Spleen (tissue), 11 donors: Measurements from ENCODE around the gene PRR35. TPM values are rescaled to one million over a fixed set of nuclear protein-coding genes. Genes with fewer than 3 reads are reported as not detected.
"Not testable (repeated sequence)": the region's sequence is repeated elsewhere in the genome, so short reads cannot be mapped to it uniquely, and the experiment has no call there.

Source experiments
- DNase-seq: peaks from one replicate; pipeline ENCODE4 v3.0.0-alpha.2; 2020
- H3K27ac ChIP-seq, 8 donors: fragments of 200-600 bp; sonication (generic) in 7 of 8; 1 replicate in 4 of 8; 2 replicates in 4 of 8; pipeline versions ENCODE4 v1.5.0 to v1.8.0; 2016 to 2021; ENCODE audit warnings: inconsistent platforms in 4 of 8, mild to moderate bottlenecking in 4 of 8, moderate library complexity in 1 of 8
- H3K27me3 ChIP-seq, 7 donors: fragments of 200-600 bp; sonication (generic) in 6 of 7; replicated peaks in 1 of 7; 1 replicate in 4 of 7; 2 replicates in 3 of 7; pipeline versions ENCODE4 v1.5.0 to v1.8.0; 2016 to 2021; ENCODE audit warnings: inconsistent platforms in 3 of 7, mild to moderate bottlenecking in 1 of 7
- H3K36me3 ChIP-seq, 6 donors: fragments of 200-600 bp; sonication (generic) in 5 of 6; 1 replicate in 4 of 6; 2 replicates in 2 of 6; pipeline versions ENCODE4 v1.5.0 to v1.8.0; 2016 to 2021; ENCODE audit warnings: inconsistent platforms in 2 of 6
- H3K4me1 ChIP-seq, 6 donors: fragments of 200-600 bp; sonication (generic) in 5 of 6; 1 replicate in 3 of 6; 2 replicates in 3 of 6; pipeline versions ENCODE4 v1.5.0 to v1.8.0; 2016 to 2021; ENCODE audit warnings: inconsistent platforms in 3 of 6
- H3K4me3 ChIP-seq, 8 donors: fragments of 200-600 bp; sonication (generic) in 7 of 8; 1 replicate in 4 of 8; 2 replicates in 4 of 8; pipeline versions ENCODE4 v1.5.0 to v1.8.0; 2016 to 2021; ENCODE audit warnings: inconsistent platforms in 4 of 8, mild to moderate bottlenecking in 4 of 8, moderate library complexity in 2 of 8
- H3K9me3 ChIP-seq, 8 donors: fragments of 200-600 bp; sonication (generic) in 7 of 8; 1 replicate in 4 of 8; 2 replicates in 4 of 8; pipeline versions ENCODE4 v1.5.0 to v1.8.0; 2016 to 2021; ENCODE audit warnings: inconsistent platforms in 4 of 8
- CTCF ChIP-seq, 11 experiments: fragments of 200-600 bp in 7 of 11; fragments of 450-650 bp in 4 of 11; sonication (generic) in 4 of 11; IDR thresholded peaks in 8 of 11; conservative IDR thresholded peaks in 3 of 11; 1 replicate in 7 of 11; 2 replicates in 4 of 11; pipeline versions ENCODE4 v1.4.0 to v1.8.0; 2016 to 2021; ENCODE audit warnings: antibody characterized with exemption in 11 of 11, inconsistent platforms in 4 of 11, mild to moderate bottlenecking in 1 of 11
- POLR2A ChIP-seq, 3 donors: fragments of 450-650 bp; IDR thresholded peaks; one replicate each; pipeline ENCODE4 v1.5.1; 2017; ENCODE audit warnings: antibody characterized with exemption in 3 of 3, mild to moderate bottlenecking in 1 of 3
- POLR2AphosphoS5 ChIP-seq, 3 donors: sonication (generic); formaldehyde crosslinking; IDR thresholded peaks; one replicate each; pipeline ENCODE4 v1.5.1; 2017; ENCODE audit warnings: antibody characterized with exemption in 3 of 3
- WGBS, 5 donors: extraction: QIAGEN DNeasy Blood & Tissue Kit in 3 of 5; methylation state at CpG; one replicate each; pipeline versions ENCODE4 v1.1.5 to v1.1.7; 2013 to 2018; 5-methylcytosine and 5-hydroxymethylcytosine counted together
- intact Hi-C: fragments of 100-400 bp; cut with DNase I; formaldehyde crosslinking; loops from one replicate; pipeline ENCODE4 v1.15.0; 2023; ENCODE audit warnings: low total_unique reads
- polyA plus RNA-seq, 3 donors: library from polyadenylated mRNA; stranded (reverse); fragments of 200-250 nt; gene quantifications; one replicate each; pipeline ENCODE4 v1.2.1, GENCODE V29; 2013
- total RNA-seq, 7 donors: library from RNA; depleted of rRNA in 3 of 7; stranded (reverse); fragments of >200 nt in 3 of 7; fragmentation: NEBNext Ultra II Directional in 4 of 7; extraction: Animal tissue kit (Norgen Biotek cat#: 25700) in 4 of 7; gene quantifications; one replicate each; pipeline versions ENCODE4 v1.1.0 to v1.2.1, GENCODE V29; 2016 to 2021
- donor health status: healthy with polysubstance abuse.
- donor health status: DM: no; HTN: no; CAD: no; lungs with moderate emphysema.
- donor health status: DM: no; HTN: no; CAD: no.
- donor health status: Bipolar disorder and iron deficiency.
- donor health status: healthy.
- donor health status: DM: no; HTN: no; CAD: no.
- donor health status: DM: yes; HTN: yes; CAD: no.

The PRR35 gene
- total and polyA plus RNA-seq, 10 donors: not detected

DNA sequence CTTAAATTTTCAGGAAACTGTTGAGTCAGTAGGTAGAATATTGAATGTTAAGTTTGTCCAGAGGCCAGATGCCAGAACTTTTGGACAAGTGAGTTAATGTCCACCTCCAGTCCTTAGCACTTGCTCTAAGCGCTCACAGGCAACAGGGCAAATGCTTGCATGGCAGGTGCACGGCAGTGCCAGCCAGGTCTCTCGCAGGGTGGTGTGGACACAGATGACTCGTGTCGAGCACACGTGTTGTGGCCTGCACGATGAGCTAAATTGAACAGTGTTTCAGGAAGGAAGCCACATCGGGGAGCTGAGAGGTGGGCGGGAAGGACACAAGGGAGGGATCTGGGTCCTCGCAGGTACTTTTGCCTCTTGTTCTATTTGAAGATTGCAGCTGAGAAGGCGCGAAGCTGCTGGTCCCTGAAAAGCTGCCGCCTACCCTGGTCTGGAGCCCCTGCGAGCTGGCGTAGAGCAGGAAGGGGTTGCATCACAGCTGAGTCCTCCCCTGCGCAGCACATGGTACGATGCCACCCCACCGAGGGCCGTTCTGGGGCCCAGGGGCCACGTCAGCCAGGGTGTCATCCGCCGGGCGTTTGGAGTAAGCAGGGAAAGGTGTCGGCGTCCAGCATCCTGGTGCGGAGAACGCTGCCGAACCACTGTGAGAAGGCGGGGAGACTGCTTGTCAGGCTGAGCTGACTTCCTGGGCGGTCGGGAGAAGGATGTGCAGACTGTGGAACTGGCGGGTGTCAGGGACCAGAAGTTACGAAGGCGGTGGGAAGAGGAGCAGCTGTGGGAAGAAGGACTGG, 35.9 kb downstream of the PRR35 start:
- TF ChIP-seq POLR2AphosphoS5 (IDR thresholded peaks at IDR 0.05) (no peak), POLR2A (IDR thresholded peaks at IDR 0.05) (no peak), CTCF (IDR thresholded peaks at IDR 0.05 in 8 of 11, conservative IDR thresholded peaks at IDR 0.05 in 3 of 11) (no peak)
- Histone ChIP-seq H3K4me1 (peaks cover 9 to 60% (median 38%) of the 10 kb centered on the region in 6 donors), H3K27ac (no peak overlapping the region), H3K9me3 (no peaks in the 10 kb centered on the region), H3K4me3 (no peak overlapping the region), H3K36me3 (peaks cover 0 to 55% (median 2%) of the 10 kb centered on the region in 6 donors), H3K27me3 (no peaks in the 10 kb centered on the region)
- DNase-seq: no peak
- WGBS, 5 donors: 55 to 79% (median 68%) methylated on average over 27 to 34 of the region's 34 CpGs
- intact Hi-C loops: no loop called here

- no peaks in the 10 kb centered on the region for H3K27me3 ChIP-seq
- no peaks in the 10 kb centered on the region for H3K9me3 ChIP-seq
- intact Hi-C loops: no loop called here
- H3K36me3 ChIP-seq: peaks cover 0 to 58% (median 2%) of the 10 kb centered on the region in 6 donors
- DNase-seq: no peak
- H3K27ac ChIP-seq: no peak overlapping the region
- peaks cover 9 to 54% (median 33%) of the 10 kb centered on the region in 6 donors for H3K4me1 ChIP-seq
- H3K4me3 ChIP-seq: no peak overlapping the region
- no peak for TF ChIP-seq POLR2A (IDR thresholded peaks at IDR 0.05)
- no peak for TF ChIP-seq POLR2AphosphoS5 (IDR thresholded peaks at IDR 0.05)
- no peak for TF ChIP-seq CTCF (IDR thresholded peaks at IDR 0.05 in 8 of 11, conservative IDR thresholded peaks at IDR 0.05 in 3 of 11)
- 90 to 96% (median 93%) methylated on average over 12 of the region's 12 CpGs for WGBS, 5 donors
Observed at GRCh38 chr16:596736-597060, 36.5 kb downstream of the PRR35 start.

DNA sequence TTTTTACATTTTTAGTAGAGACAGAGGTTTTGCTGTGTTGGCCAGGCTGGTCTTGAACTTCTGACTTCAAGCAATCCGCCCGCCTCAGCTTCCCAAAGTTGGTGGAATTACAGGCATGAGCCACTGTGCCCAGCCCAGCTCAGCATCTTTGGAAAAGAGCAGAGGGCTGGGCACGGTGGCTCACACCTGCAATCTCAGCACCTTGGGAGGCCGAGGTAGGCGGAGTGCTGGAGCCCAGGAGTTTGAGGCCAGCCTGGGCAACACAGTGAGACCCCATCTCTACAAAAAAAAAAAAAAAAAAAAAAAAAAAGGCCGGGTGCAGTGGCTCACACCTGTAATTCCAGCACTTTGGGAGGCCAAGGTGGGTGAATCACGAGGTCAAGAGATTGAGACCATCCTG, 37.5 kb downstream of the PRR35 start:
- DNase-seq, H3K27me3 ChIP-seq, H3K9me3 ChIP-seq, H3K4me3 ChIP-seq, intact Hi-C loops, H3K27ac ChIP-seq: not testable (repeated sequence)
- WGBS, 5 donors: 94 to 98% (median 96%) methylated on average over 6 to 7 of the region's 7 CpGs
- Histone ChIP-seq H3K36me3 (peaks cover 0 to 58% (median 2%) of the 10 kb centered on the region in 6 donors), H3K4me1 (peaks cover 8 to 45% (median 23%) of the 10 kb centered on the region in 6 donors)

GRCh38 chr16:598823-599739, 38.9 kb downstream of the PRR35 start:
- intact Hi-C loops: no loop called here
- WGBS, 5 donors: 96 to 98% (median 98%) methylated on average over 27 to 43 of the region's 43 CpGs
- H3K36me3 ChIP-seq: peaks cover 0 to 45% (median 2%) of the 10 kb centered on the region in 6 donors
- no peak for DNase-seq
- TF ChIP-seq POLR2AphosphoS5 (IDR thresholded peaks at IDR 0.05) (no peak), POLR2A (IDR thresholded peaks at IDR 0.05) (no peak), CTCF (IDR thresholded peaks at IDR 0.05 in 8 of 11, conservative IDR thresholded peaks at IDR 0.05 in 3 of 11) (no peak)
- peaks cover 0 to 30% (median 11%) of the 10 kb centered on the region in 6 donors for H3K4me1 ChIP-seq
- no peak overlapping the region for H3K27ac ChIP-seq
- H3K27me3 ChIP-seq: no peaks in the 10 kb centered on the region
- H3K9me3 ChIP-seq: no peaks in the 10 kb centered on the region
- no peak overlapping the region for H3K4me3 ChIP-seq
